ENCODE data around the gene RFTN2. TPM values are rescaled to one million over a fixed set of nuclear protein-coding genes. Genes with fewer than 3 reads are reported as not detected.

RFTN2 gene
- total and polyA plus RNA-seq, 9 of the 15 experiments (the other 6 are each of a cell fraction or from before 2014, with no cell fraction given), result 0.01 to 0.11 (median 0.04) TPM; not detected in 6

DNA sequence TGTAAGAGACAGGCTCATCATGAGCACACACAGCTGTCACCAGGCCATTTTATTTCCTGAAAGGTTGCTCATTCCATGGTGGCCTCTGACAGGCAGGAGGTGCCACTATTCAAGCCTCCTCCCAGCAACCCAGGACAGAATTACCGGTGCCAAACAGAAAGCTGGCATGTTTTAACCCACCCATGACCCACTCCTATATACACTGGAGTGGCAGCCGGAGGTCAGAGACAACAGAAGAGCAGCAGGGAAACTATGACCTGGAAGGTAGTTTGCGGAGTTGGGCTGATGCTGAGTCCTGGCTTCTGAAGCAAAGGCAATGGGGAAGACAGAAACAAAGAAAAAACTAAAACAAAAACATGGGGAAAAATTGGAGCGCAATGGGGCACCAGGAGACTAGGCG lies 2.3 kb downstream of the RFTN2 start:
- ChIA-PET CTCF (ENCODE audit: low intra/inter-chr PET ratio) (no interaction called here), POLR2A (no interaction called here)
- BruUV-seq (replicated peaks), result no TSS peak
- in situ Hi-C loops (cut with MboI), result no loop called here
- FAIRE-seq, result no peak
- Histone ChIP-seq H3K4me3 (no peak overlapping the region), H3K9me1 (ENCODE audit: control insufficient read depth, insufficient read depth, low read length) (no peaks in the 10 kb centered on the region), H3K36me3 (ENCODE audit: control insufficient read depth, insufficient read depth, low read length) (no peaks in the 10 kb centered on the region), H2AFZ (ENCODE audit: low read depth, low read length) (no peak overlapping the region), H3K79me2 (ENCODE audit: control insufficient read depth, insufficient read depth, low read length) (no peaks in the 10 kb centered on the region), H3K27ac (ENCODE audit: extremely low read depth, low read depth, low read length) (no peak overlapping the region), H4K20me1 (replicated peaks; ENCODE audit: control insufficient read depth, insufficient read depth, low read length) (no peaks in the 10 kb centered on the region), H3K27me3 (ENCODE audit: control insufficient read depth in 2 of 2, insufficient read depth in 2 of 2, low read length in 2 of 2) (no peaks in the 10 kb centered on the region), H3K9me3 (replicated peaks; ENCODE audit: control insufficient read depth, insufficient read depth, low read depth, low read length) (no peaks in the 10 kb centered on the region), H3K4me2 (ENCODE audit: insufficient read depth, low read length) (no peak overlapping the region), H3K9ac (ENCODE audit: insufficient read depth in 1 of 2, low read depth in 2 of 2, low read length in 2 of 2) (no peak overlapping the region), H3K4me1 (replicated peaks in 1 of 2; ENCODE audit: control insufficient read depth in 2 of 2, insufficient read depth in 2 of 2, low read length in 2 of 2) (no peaks in the 10 kb centered on the region)
- TF ChIP-seq DNMT1 (IDR thresholded peaks at IDR 0.05) (no peak), ERF (CRISPR knock-in tag; IDR thresholded peaks at IDR 0.05) (no peak), ZNF76 (CRISPR knock-in tag; IDR thresholded peaks at IDR 0.05; ENCODE audit: borderline replicate concordance) (no peak), SMARCC2 (IDR thresholded peaks at IDR 0.05; ENCODE audit: low read depth) (no peak), MEF2A (IDR thresholded peaks at IDR 0.05; ENCODE audit: control insufficient read depth, low read depth, low read length) (no peak), ZNF707 (CRISPR knock-in tag; conservative IDR thresholded peaks at IDR 0.05) (no peak)
- TF ChIP-seq, protein P1, sequence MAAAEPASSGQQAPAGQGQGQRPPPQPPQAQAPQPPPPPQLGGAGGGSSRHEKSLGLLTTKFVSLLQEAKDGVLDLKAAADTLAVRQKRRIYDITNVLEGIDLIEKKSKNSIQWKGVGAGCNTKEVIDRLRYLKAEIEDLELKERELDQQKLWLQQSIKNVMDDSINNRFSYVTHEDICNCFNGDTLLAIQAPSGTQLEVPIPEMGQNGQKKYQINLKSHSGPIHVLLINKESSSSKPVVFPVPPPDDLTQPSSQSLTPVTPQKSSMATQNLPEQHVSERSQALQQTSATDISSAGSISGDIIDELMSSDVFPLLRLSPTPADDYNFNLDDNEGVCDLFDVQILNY (CRISPR knock-in tag; IDR thresholded peaks at IDR 0.05), result no peak
- DNase-seq (ENCODE audit: extremely low read depth in 1 of 4, low spot score in 3 of 4), result no peak
- no peak; the same call in 2 of the 3 replicates for ATAC-seq
- 5% methylated on average over 5 of the region's 5 CpGs for WGBS (ENCODE audit: insufficient coverage, low coverage, missing lambda C conversion rate)
- intact Hi-C loops (cut with micrococcal nuclease), result no loop called here

Data from K562 (cell line).